ENCODE data around the gene CRB1. TPM values are rescaled to one million over a fixed set of nuclear protein-coding genes. Genes with fewer than 3 reads are reported as not detected.

CRB1 gene
- 0.08 and 0.09 TPM in 2 replicates for total RNA-seq (ENCODE audit: low replicate concordance)

DNA sequence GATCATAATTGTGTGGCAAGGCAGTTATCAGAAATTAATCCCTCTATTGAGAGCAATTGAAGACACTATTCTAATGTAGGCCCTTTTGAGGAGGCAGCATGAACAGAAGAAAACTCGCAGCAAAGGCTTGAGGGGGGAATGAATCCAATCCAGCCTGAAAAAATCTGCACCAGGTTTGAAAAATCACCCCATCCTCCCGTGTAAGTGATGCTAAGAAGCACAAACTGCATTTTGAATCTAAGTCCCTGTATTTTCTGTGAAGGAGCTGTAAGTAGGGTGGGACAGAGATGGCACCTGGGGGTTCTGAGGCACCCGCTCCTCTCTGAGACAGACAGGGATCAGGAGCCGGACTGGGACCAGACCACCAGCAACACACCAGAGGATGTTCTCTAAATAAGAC, at the start of gene CRB1:
TSS of gene CRB1 (plus strand) at position 241 of the 400 bp plus-strand sequence. CDS start 161 bp downstream, outside the sequence.
- no peak within 1 kb of the TSS for H3K4me3 ChIP-seq (ENCODE audit: low read depth, low read length)
- peak; percentile 16 for DNase-seq (ENCODE audit: low read depth)
- TF ChIP-seq CTCF (IDR thresholded peaks at IDR 0.05; ENCODE audit: insufficient read depth, low read length): no peak

DNA sequence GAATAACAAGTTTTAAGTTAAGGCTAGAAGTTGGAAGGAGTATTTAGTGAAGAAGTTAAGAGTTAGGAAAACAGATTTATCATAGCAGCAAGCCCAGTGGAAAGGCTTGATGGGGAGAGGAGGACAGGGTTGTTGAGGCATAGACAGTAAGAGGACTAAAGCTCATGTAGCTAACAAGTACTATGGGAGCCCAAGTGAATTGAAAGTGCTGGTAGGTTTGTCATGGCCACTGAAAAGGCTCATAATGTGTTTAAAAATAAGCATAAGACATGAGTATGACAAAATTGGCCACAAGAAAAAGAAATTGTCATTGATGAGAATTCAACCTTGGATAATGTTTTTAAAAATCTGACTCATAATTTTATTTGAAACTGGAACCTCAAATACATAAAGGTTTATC, 49.2 kb upstream of the CRB1 start:
- no peak for TF ChIP-seq CTCF (IDR thresholded peaks at IDR 0.05; ENCODE audit: insufficient read depth, low read length)
- no peak overlapping the region for H3K4me3 ChIP-seq (ENCODE audit: low read depth, low read length)
- no peak for DNase-seq (ENCODE audit: low read depth)

- peak; percentile 17 for DNase-seq (ENCODE audit: low read depth)
- H3K4me3 ChIP-seq (ENCODE audit: low read depth, low read length): no peak overlapping the region
- TF ChIP-seq CTCF (IDR thresholded peaks at IDR 0.05; ENCODE audit: insufficient read depth, low read length): no peak
Measured at GRCh38 chr1:197222025-197222685, 45.9 kb upstream of the CRB1 start.

GRCh38 chr1:197222780-197223179, 45.3 kb upstream of the CRB1 start:
- TF ChIP-seq CTCF (IDR thresholded peaks at IDR 0.05; ENCODE audit: insufficient read depth, low read length): no peak
- no peak overlapping the region for H3K4me3 ChIP-seq (ENCODE audit: low read depth, low read length)
- no peak for DNase-seq (ENCODE audit: low read depth)

GRCh38 chr1:197224160-197224559, 43.9 kb upstream of the CRB1 start:
- peak; percentile 13 for TF ChIP-seq CTCF (IDR thresholded peaks at IDR 0.05; ENCODE audit: insufficient read depth, low read length)
- H3K4me3 ChIP-seq (ENCODE audit: low read depth, low read length): no peak overlapping the region
- peak; percentile 34 for DNase-seq (ENCODE audit: low read depth)

DNA sequence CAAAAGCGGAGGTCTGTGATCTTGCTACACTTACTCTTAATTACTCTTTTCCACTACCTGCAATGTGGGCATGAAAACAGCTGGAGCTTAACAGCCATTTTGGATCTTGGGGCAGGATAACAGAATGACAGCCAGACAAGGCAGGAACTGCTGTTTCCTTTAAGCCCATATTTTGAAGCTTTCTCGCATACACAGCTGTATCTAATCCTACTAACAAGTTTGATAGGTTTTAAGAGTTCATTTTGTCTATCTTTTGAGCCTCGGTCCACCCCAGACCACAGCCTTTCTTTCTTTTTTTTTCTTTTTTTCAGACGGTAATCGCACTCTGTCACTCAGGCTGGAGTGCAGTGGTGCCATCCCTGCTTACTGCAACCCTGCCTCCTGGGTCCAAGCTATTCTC, 42.4 kb upstream of the CRB1 start:
- no peak for TF ChIP-seq CTCF (IDR thresholded peaks at IDR 0.05; ENCODE audit: insufficient read depth, low read length)
- H3K4me3 ChIP-seq (ENCODE audit: low read depth, low read length): no peak overlapping the region
- DNase-seq (ENCODE audit: low read depth): no peak

DNA sequence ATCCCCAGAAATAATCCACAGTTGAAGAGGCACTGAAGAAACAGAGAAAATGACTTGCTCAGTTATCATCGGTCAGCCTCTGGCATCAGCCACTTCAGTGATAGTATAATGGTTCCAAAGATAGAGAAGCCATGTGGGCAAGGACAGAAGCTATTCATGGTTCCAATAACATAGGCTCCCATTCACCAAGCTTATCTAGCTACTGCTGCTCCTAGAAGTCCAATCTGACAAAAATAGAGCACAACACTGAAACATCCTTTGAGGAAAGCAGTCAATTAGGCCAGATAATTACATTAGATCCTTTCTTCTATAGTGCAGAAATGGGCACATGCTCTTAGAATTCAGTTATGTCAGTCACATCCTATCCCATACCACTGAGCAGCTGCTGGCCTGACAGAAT, 33.5 kb upstream of the CRB1 start:
- DNase-seq (ENCODE audit: low read depth): no peak
- TF ChIP-seq CTCF (IDR thresholded peaks at IDR 0.05; ENCODE audit: insufficient read depth, low read length): no peak
- no peak overlapping the region for H3K4me3 ChIP-seq (ENCODE audit: low read depth, low read length)
